Measurements from ENCODE around the gene STT3B. TPM values are rescaled to one million over a fixed set of nuclear protein-coding genes. Genes with fewer than 3 reads are reported as not detected.

Gene STT3B
- total and polyA plus RNA-seq, 2 donors (not counting 1 experiment from before 2014, with no cell fraction given): 145 to 259 TPM

DNA sequence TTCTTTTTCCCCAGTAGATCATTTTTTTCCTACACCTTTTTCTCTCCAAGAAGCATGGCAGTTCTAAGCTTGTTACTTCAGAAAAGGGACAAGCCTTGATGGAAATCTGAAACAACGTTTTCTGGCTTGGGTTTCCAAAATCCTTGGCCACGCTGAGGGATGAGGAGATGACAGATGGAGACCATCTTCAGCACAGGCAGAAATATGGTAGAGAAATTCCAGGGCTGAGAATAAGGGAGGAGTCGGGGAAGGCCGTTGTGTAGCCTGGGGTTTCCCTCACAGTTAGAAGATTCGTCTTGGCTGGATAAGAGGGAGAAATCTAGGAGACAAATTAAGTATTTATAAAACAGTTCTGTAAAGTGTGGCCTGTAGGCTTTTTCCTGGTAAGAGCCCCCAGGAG is 33.9 kb upstream of the STT3B start:
- Histone ChIP-seq H3K9me3 (ENCODE audit: control insufficient read depth, insufficient read depth, low read depth, low read length) (no peaks in the 10 kb centered on the region), H3K27me3 (ENCODE audit: control insufficient read depth, insufficient read depth, low read length) (peaks cover 4% of the 10 kb centered on the region), H3K36me3 (ENCODE audit: control insufficient read depth, insufficient read depth, low read length) (no peaks in the 10 kb centered on the region), H3K4me1 (ENCODE audit: control insufficient read depth, extremely low read depth, insufficient read depth, low read length) (no peaks in the 10 kb centered on the region), H3K9ac (ENCODE audit: insufficient read depth, low read length) (no peak overlapping the region), H2AFZ (ENCODE audit: low read length) (peak overlapping the region; percentile 23), H4K20me1 (ENCODE audit: control insufficient read depth, extremely low read depth, insufficient read depth, low read length) (no peaks in the 10 kb centered on the region), H3K27ac (ENCODE audit: insufficient read depth, low read length) (no peak overlapping the region), H3K4me2 (ENCODE audit: extremely low read depth, insufficient read depth, low read length) (no peak overlapping the region), H3K79me2 (ENCODE audit: control insufficient read depth, insufficient read depth, low read length) (no peaks in the 10 kb centered on the region), H3K4me3 (replicated peaks in 1 of 4; ENCODE audit: control extremely low read depth in 1 of 4, insufficient read depth in 1 of 4, low read depth in 3 of 4, low read length in 4 of 4) (no peak overlapping the region)
- TF ChIP-seq, protein P1, sequence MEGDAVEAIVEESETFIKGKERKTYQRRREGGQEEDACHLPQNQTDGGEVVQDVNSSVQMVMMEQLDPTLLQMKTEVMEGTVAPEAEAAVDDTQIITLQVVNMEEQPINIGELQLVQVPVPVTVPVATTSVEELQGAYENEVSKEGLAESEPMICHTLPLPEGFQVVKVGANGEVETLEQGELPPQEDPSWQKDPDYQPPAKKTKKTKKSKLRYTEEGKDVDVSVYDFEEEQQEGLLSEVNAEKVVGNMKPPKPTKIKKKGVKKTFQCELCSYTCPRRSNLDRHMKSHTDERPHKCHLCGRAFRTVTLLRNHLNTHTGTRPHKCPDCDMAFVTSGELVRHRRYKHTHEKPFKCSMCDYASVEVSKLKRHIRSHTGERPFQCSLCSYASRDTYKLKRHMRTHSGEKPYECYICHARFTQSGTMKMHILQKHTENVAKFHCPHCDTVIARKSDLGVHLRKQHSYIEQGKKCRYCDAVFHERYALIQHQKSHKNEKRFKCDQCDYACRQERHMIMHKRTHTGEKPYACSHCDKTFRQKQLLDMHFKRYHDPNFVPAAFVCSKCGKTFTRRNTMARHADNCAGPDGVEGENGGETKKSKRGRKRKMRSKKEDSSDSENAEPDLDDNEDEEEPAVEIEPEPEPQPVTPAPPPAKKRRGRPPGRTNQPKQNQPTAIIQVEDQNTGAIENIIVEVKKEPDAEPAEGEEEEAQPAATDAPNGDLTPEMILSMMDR (conservative IDR thresholded peaks at IDR 0.05 in 1 of 2, IDR thresholded peaks at IDR 0.05 in 1 of 2; ENCODE audit: low read depth in 1 of 2, low read length in 2 of 2): no peak
- no peak for TF ChIP-seq EZH2 (IDR thresholded peaks at IDR 0.05; ENCODE audit: low read length, missing control alignments)
- peak in 1 of 2 donors; percentile 35 for DNase-seq (ENCODE audit: low read depth in 2 of 2)

DNA sequence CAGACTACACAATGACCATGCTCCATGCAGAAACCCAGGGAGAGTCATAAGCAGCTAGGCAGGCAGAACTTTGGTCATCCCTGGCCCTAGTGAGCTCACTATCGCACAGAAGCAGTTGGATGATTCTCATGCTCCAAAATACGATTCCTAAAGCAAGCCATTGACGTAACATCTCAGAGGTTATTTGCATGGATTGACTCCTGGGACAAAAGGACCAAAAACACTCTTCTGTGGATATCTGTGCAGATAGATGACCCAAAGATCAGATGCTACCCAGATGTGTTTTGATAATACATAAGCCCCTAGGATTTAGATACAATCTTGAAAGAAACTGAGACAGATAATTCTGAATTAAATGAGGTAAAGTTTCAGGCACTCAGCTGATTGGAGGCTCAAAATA is 33.4 kb upstream of the STT3B start:
- H3K4me1 ChIP-seq (ENCODE audit: control insufficient read depth, extremely low read depth, insufficient read depth, low read length): no peaks in the 10 kb centered on the region
- no peak overlapping the region for H3K9ac ChIP-seq (ENCODE audit: insufficient read depth, low read length)
- H3K27me3 ChIP-seq (ENCODE audit: control insufficient read depth, insufficient read depth, low read length): peaks cover 4% of the 10 kb centered on the region
- H3K4me2 ChIP-seq (ENCODE audit: extremely low read depth, insufficient read depth, low read length): no peak overlapping the region
- H4K20me1 ChIP-seq (ENCODE audit: control insufficient read depth, extremely low read depth, insufficient read depth, low read length): no peaks in the 10 kb centered on the region
- H3K36me3 ChIP-seq (ENCODE audit: control insufficient read depth, insufficient read depth, low read length): no peaks in the 10 kb centered on the region
- TF ChIP-seq, protein P1 (conservative IDR thresholded peaks at IDR 0.05 in 1 of 2, IDR thresholded peaks at IDR 0.05 in 1 of 2; ENCODE audit: low read depth in 1 of 2, low read length in 2 of 2): no peak
- no peak for TF ChIP-seq EZH2 (IDR thresholded peaks at IDR 0.05; ENCODE audit: low read length, missing control alignments)
- H3K9me3 ChIP-seq (ENCODE audit: control insufficient read depth, insufficient read depth, low read depth, low read length): no peaks in the 10 kb centered on the region
- DNase-seq (ENCODE audit: low read depth in 2 of 2): no peak
- H3K79me2 ChIP-seq (ENCODE audit: control insufficient read depth, insufficient read depth, low read length): no peaks in the 10 kb centered on the region
- H3K4me3 ChIP-seq (replicated peaks in 1 of 4; ENCODE audit: control extremely low read depth in 1 of 4, insufficient read depth in 1 of 4, low read depth in 3 of 4, low read length in 4 of 4): no peak overlapping the region
- H2AFZ ChIP-seq (ENCODE audit: low read length): peak overlapping the region; percentile 23
- H3K27ac ChIP-seq (ENCODE audit: insufficient read depth, low read length): no peak overlapping the region

DNA sequence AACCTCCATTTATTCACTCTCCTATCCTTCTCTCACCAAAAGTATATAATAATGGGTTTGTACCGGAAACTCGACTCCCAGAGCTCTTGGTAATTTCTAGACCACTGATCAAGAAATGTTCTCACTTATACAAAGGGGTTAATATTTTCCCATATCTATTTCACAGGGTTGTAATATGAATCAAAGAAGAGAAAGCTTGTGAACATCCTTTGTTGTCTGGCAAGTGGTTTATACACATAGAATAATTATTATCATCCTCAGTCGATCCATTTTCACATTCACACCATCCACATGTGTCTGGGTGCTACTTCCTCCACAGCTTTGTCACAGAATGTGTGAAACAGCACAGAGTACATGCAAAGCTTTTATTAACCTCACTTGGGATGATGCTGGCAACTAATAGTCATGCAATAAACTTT is 29.9 kb upstream of the STT3B start:
- Histone ChIP-seq H2AFZ (ENCODE audit: low read length) (no peak overlapping the region), H3K4me1 (ENCODE audit: control insufficient read depth, extremely low read depth, insufficient read depth, low read length) (no peaks in the 10 kb centered on the region), H3K9me3 (ENCODE audit: control insufficient read depth, insufficient read depth, low read depth, low read length) (no peaks in the 10 kb centered on the region), H4K20me1 (ENCODE audit: control insufficient read depth, extremely low read depth, insufficient read depth, low read length) (no peaks in the 10 kb centered on the region), H3K36me3 (ENCODE audit: control insufficient read depth, insufficient read depth, low read length) (no peaks in the 10 kb centered on the region), H3K9ac (ENCODE audit: insufficient read depth, low read length) (no peak overlapping the region), H3K79me2 (ENCODE audit: control insufficient read depth, insufficient read depth, low read length) (no peaks in the 10 kb centered on the region), H3K27me3 (ENCODE audit: control insufficient read depth, insufficient read depth, low read length) (peaks cover 4% of the 10 kb centered on the region), H3K4me2 (ENCODE audit: extremely low read depth, insufficient read depth, low read length) (no peak overlapping the region), H3K27ac (ENCODE audit: insufficient read depth, low read length) (no peak overlapping the region), H3K4me3 (replicated peaks in 1 of 4; ENCODE audit: control extremely low read depth in 1 of 4, insufficient read depth in 1 of 4, low read depth in 3 of 4, low read length in 4 of 4) (no peak overlapping the region)
- no peak for TF ChIP-seq EZH2 (IDR thresholded peaks at IDR 0.05; ENCODE audit: low read length, missing control alignments)
- TF ChIP-seq, protein P1 (conservative IDR thresholded peaks at IDR 0.05 in 1 of 2, IDR thresholded peaks at IDR 0.05 in 1 of 2; ENCODE audit: low read depth in 1 of 2, low read length in 2 of 2): no peak
- DNase-seq (ENCODE audit: low read depth in 2 of 2): no peak
